H54 (cell line): Measurements from ENCODE around the gene TNFRSF11A.
A peak's percentile ranks its signal among the peaks of the same experiment; 100 is the strongest.

Experiments used
- DNase-seq: peaks from one replicate; pipeline ENCODE4 v3.0.0; 2011; ENCODE audit warnings: low spot score, mixed read lengths; ENCODE audit not compliant: insufficient read length
- FAIRE-seq: peaks from 3 replicates; lab custom pipeline; 2011; peaks lifted over from hg19 to GRCh38; lab: Jason Lieb, UNC
- POLR2A ChIP-seq: IDR thresholded peaks from 2 replicates; pipeline ENCODE4 v1.6.1; 2011; ENCODE audit warnings: low read depth, mild to moderate bottlenecking, low read length

Gene TNFRSF11A

GRCh38 chr18:62412231-62412979 lies 87.3 kb downstream of the TNFRSF11A start:
- FAIRE-seq = no peak
- DNase-seq = no peak
- no peak for TF ChIP-seq POLR2A

DNA sequence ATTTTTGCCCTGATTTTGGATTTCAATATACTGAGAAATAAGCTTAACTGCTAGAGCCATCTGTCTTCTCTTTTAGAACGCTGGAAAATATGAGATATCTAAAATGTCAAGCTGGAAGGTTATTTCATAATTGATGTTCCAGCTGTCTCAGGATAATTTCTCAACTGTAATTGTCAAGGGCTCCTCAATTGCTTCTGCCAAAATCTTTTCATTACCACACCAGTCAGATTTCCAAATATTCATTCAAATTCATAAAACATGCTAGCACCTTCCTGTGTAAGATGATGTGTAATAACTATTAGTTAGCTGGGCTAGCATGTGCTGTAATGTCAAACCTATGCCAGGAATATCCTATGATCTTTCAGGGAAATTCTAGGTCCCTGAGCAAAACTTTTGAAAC lies 88.1 kb downstream of the TNFRSF11A start:
- TF ChIP-seq POLR2A = no peak
- FAIRE-seq (no peak), DNase-seq (no peak)

- DNase-seq (no peak), FAIRE-seq (no peak)
- no peak for TF ChIP-seq POLR2A
Measured at GRCh38 chr18:62418258-62418657, 93.1 kb downstream of the TNFRSF11A start.

DNA sequence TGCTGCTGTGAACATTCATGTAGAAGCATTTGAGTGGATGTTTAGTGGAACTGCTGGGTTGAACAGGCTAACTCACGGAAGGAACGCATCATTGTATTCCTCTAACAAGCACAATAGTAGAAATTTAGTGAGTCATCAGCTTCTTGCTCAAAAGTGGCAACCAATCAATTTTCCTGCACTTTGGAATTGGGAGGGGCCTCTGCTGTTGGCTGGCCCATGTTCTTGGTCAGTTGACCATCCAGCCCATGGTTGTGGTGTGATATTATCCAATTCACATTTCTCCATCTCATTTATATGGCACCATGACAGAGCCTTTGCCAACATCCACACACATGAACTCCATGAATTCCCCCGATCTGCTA lies 95.0 kb downstream of the TNFRSF11A start:
- FAIRE-seq (peak; percentile 20), DNase-seq (no peak)
- no peak for TF ChIP-seq POLR2A

GRCh38 chr18:62420513-62421209 lies 95.6 kb downstream of the TNFRSF11A start:
- TF ChIP-seq POLR2A = no peak
- FAIRE-seq = no peak
- DNase-seq = no peak

- peak; percentile 93 for FAIRE-seq
- no peak for DNase-seq
- TF ChIP-seq POLR2A = no peak
Measured at GRCh38 chr18:62425465-62426190, 100.5 kb downstream of the TNFRSF11A start.

DNA sequence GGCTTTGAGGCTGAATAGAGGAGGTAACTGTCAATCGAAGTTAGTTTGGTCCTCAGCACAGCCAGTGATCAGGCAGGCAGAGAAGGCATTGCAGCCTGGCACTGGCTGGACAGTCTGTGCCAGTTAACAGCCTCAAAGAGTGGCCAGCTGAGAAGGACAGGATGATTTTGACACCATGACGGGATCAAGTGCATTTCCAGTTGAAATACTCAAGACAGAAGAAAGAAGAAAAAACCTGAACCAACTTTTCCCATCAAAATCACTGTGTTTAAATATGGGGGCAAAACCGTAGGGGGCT lies 101.0 kb downstream of the TNFRSF11A start:
- no peak for DNase-seq
- no peak for FAIRE-seq
- no peak for TF ChIP-seq POLR2A

- no peak for TF ChIP-seq POLR2A
- FAIRE-seq (no peak), DNase-seq (no peak)
Measured at GRCh38 chr18:62432176-62432575, 107.1 kb downstream of the TNFRSF11A start.

DNA sequence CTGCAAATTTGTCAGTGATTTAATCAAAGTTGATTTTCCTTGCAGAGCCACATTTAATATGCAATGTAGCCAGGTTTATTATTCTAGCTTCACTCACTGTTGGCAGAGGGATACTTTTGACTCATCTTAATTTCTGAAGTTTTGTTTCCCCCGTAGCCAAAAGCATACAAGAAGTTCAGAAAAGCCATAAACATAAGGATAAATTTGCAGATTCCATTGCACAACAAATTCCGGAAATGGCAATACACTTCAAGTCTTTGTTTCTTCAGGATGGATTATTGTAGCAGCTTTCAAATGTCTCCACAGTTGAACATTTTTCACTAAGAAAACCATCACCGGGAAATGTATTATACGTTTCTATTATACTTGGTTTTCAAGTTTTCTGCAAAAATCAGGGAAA lies 109.7 kb downstream of the TNFRSF11A start:
- no peak for FAIRE-seq
- TF ChIP-seq POLR2A = no peak
- no peak for DNase-seq

- TF ChIP-seq POLR2A = no peak
- no peak for FAIRE-seq
- no peak for DNase-seq
Measured at GRCh38 chr18:62435435-62436031, 110.4 kb downstream of the TNFRSF11A start.

DNA sequence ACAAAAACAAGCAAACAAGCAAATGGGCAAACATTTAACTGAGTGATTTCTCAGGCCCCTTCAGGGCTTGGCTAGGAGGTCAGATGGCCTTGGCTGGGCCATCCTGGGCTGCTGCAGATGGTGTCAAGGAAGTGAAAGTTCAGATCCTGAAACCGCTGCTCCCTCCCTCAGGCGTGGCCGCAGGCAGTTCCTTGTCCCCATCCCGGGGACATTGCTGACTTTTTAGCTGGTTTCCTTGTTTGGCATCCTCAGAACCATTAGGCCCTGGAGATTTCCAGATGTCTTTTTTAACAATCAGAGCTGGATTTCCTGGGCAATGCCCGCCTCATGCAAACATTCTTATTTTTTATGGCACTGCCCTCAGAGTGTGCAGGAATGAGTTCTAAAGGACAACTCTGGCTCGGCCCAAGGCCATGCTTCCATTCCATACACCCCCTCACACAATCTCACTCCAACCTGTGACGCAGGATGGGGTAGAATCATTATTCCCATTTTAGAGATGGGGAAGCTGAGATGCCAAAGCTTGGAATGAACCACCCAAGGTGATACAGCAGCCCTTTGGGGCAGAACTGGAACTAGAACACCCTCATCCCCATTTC lies 111.6 kb downstream of the TNFRSF11A start:
- TF ChIP-seq POLR2A = no peak
- no peak for DNase-seq
- no peak for FAIRE-seq

DNA sequence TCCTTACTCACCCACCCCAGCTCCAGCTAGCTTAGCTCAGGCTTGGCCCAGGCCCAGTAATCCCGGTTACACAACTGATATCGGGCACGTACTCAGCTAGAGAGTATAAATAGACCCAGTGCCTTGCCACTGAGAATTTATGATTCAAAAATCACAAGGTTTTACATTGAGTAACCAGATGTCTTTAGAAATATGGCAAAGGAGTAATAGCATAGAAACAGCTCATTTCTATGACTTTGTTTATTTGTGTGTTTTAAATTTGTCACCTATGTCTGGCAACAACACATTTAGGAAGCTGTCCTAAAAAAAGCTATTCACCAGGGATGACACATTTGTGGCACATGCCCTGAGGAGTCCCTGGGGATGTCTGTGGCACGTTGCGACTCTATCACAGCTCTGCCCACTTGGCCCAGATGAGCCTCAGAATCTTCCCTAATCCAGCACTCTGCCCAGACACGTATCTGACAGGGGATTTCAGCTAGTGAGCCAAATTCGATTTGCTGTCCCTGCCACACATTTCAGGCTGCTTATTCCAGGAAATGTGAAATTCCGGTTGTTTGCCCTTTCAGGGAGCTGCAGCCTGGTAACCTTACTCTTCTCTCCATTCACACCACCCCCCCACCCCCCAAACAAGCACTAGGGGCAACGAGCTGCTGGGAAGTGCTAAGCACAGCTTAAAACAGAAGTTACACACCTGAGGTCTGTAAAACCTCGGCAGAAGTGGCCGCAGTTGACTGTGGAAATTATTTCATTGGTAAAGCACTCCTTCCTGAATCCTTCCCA lies 112.3 kb downstream of the TNFRSF11A start:
- TF ChIP-seq POLR2A = no peak
- no peak for DNase-seq
- FAIRE-seq = no peak

GRCh38 chr18:62438018-62438329 lies 112.9 kb downstream of the TNFRSF11A start:
- no peak for TF ChIP-seq POLR2A
- DNase-seq = no peak
- FAIRE-seq = no peak

DNA sequence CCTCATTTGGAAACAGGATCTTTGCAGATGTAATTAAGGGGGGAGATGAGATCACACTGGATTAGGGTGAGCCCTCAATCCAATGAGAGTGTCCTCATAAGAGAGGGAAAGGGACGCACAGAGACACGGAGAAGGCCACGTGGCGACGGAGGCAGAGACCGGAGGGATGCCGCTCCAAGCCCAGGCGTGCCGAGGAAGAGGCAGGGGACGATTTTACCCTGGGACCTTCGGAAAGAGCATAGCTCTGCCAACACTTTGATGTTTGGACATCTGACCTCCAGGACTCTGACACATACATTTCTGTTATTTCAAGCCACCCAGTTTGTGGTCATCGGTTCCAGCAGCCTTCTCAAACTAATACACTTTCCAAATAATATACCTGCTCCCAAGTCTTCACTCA lies 113.3 kb downstream of the TNFRSF11A start:
- FAIRE-seq (no peak), DNase-seq (no peak)
- no peak for TF ChIP-seq POLR2A
